ENCODE data around the gene JARID2.

DNA sequence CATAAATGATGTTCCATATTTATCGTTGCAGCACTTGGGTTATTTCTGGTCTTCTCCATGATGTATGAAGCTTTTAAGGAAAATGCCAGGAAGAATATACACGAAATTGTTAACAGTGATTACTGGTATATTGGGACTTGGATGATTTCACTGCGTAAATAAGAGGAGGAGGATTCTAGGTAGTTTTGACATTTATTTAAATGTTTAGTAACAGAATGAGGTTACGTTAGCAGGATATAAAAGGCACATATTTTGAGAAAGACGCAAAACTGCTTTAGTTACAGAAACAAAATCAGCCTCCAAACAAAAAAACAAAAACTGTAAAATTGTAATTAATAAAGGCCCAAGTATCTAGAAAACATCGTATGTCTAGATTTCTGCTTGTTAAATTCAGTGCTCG, 147.7 kb downstream of the JARID2 start:
- no peak for TF ChIP-seq EP300 (conservative IDR thresholded peaks at IDR 0.05; ENCODE audit: poor library complexity, severe bottlenecking)
- TF ChIP-seq SMC3 (conservative IDR thresholded peaks at IDR 0.05; ENCODE audit: poor library complexity), result no peak
- TF ChIP-seq, protein P1, sequence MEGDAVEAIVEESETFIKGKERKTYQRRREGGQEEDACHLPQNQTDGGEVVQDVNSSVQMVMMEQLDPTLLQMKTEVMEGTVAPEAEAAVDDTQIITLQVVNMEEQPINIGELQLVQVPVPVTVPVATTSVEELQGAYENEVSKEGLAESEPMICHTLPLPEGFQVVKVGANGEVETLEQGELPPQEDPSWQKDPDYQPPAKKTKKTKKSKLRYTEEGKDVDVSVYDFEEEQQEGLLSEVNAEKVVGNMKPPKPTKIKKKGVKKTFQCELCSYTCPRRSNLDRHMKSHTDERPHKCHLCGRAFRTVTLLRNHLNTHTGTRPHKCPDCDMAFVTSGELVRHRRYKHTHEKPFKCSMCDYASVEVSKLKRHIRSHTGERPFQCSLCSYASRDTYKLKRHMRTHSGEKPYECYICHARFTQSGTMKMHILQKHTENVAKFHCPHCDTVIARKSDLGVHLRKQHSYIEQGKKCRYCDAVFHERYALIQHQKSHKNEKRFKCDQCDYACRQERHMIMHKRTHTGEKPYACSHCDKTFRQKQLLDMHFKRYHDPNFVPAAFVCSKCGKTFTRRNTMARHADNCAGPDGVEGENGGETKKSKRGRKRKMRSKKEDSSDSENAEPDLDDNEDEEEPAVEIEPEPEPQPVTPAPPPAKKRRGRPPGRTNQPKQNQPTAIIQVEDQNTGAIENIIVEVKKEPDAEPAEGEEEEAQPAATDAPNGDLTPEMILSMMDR (IDR thresholded peaks at IDR 0.05; ENCODE audit: poor library complexity, severe bottlenecking), result no peak
- no peak for TF ChIP-seq POLR2AphosphoS5 (IDR thresholded peaks at IDR 0.05)
- no peak for TF ChIP-seq EZH2 (IDR thresholded peaks at IDR 0.05; ENCODE audit: borderline replicate concordance, insufficient read depth, low read length, poor library complexity, severe bottlenecking)
- TF ChIP-seq RAD21 (conservative IDR thresholded peaks at IDR 0.05), result no peak
- TF ChIP-seq MXI1 (conservative IDR thresholded peaks at IDR 0.05; ENCODE audit: poor library complexity, severe bottlenecking), result no peak
